Measurements from ENCODE around the gene SIPA1L2. TPM values are rescaled to one million over a fixed set of nuclear protein-coding genes. Genes with fewer than 3 reads are reported as not detected.
"Not testable (repeated sequence)": the region's sequence is repeated elsewhere in the genome, so short reads cannot be mapped to it uniquely, and the experiment has no call there.

The SIPA1L2 gene
- total RNA-seq, 4 donors from 2014 or later: 38.0 to 72.4 (median 44.6) TPM

- H3K4me1 ChIP-seq: peaks cover 0 to 53% (median 4%) of the 10 kb centered on the region in 4 donors
- no peak overlapping the region for H3K4me3 ChIP-seq
- TF ChIP-seq, protein P1, sequence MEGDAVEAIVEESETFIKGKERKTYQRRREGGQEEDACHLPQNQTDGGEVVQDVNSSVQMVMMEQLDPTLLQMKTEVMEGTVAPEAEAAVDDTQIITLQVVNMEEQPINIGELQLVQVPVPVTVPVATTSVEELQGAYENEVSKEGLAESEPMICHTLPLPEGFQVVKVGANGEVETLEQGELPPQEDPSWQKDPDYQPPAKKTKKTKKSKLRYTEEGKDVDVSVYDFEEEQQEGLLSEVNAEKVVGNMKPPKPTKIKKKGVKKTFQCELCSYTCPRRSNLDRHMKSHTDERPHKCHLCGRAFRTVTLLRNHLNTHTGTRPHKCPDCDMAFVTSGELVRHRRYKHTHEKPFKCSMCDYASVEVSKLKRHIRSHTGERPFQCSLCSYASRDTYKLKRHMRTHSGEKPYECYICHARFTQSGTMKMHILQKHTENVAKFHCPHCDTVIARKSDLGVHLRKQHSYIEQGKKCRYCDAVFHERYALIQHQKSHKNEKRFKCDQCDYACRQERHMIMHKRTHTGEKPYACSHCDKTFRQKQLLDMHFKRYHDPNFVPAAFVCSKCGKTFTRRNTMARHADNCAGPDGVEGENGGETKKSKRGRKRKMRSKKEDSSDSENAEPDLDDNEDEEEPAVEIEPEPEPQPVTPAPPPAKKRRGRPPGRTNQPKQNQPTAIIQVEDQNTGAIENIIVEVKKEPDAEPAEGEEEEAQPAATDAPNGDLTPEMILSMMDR (IDR thresholded peaks at IDR 0.05): no peak
- no peak for TF ChIP-seq POLR2A (IDR thresholded peaks at IDR 0.05)
- no peaks in the 10 kb centered on the region for H3K9me3 ChIP-seq
- H3K36me3 ChIP-seq: no peaks in the 10 kb centered on the region
- peak in 1 of 3 donors; percentile 74 for DNase-seq
- H3K27me3 ChIP-seq: no peaks in the 10 kb centered on the region
- H3K27ac ChIP-seq: peak overlapping the region in 3 of 4 donors; percentile 23 to 71 (median 39)
These were observed 9.5 kb downstream of the SIPA1L2 start for GRCh38 chr1:232620356-232620969.

DNA sequence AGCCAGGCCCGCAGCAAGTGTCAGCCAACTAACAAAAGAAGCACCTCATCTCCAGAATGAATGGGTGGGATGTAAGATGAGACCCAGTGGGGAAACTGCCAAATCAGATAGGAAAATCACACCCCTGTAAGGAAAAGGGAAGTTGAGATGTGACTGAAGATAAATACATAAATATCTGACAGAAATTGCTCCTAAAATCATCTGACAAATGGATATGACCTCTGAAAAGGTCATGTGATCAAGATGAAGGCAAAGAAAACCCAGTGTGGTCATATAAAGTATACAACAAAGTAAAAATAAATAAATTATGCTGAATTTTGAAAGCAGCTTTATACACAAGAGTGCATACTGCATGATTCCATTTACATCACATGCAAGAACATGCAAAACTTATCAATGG is 12.7 kb downstream of the SIPA1L2 start:
- Histone ChIP-seq H3K9me3 (no peaks in the 10 kb centered on the region), H3K27me3 (no peaks in the 10 kb centered on the region), H3K36me3 (no peaks in the 10 kb centered on the region), H3K27ac (no peak overlapping the region), H3K4me1 (peaks cover 0 to 37% (median 4%) of the 10 kb centered on the region in 4 donors), H3K4me3 (no peak overlapping the region)
- DNase-seq: no peak
- TF ChIP-seq POLR2A (IDR thresholded peaks at IDR 0.05): no peak
- TF ChIP-seq, protein P1 (IDR thresholded peaks at IDR 0.05): no peak

GRCh38 chr1:232615306-232615800 is 14.6 kb downstream of the SIPA1L2 start:
- Histone ChIP-seq H3K9me3 (no peaks in the 10 kb centered on the region), H3K4me1 (peaks cover 0 to 19% (median 2%) of the 10 kb centered on the region in 4 donors), H3K36me3 (no peaks in the 10 kb centered on the region), H3K27ac (no peak overlapping the region), H3K4me3 (no peak overlapping the region), H3K27me3 (no peaks in the 10 kb centered on the region)
- DNase-seq: no peak
- TF ChIP-seq, protein P1 (IDR thresholded peaks at IDR 0.05): no peak
- TF ChIP-seq POLR2A (IDR thresholded peaks at IDR 0.05): no peak

- H3K4me1 ChIP-seq: peaks cover 0 to 13% (median 0%) of the 10 kb centered on the region in 4 donors
- H3K9me3 ChIP-seq: no peaks in the 10 kb centered on the region
- DNase-seq: no peak
- H3K4me3 ChIP-seq: no peak overlapping the region
- H3K27me3 ChIP-seq: no peaks in the 10 kb centered on the region
- no peaks in the 10 kb centered on the region for H3K36me3 ChIP-seq
- no peak overlapping the region for H3K27ac ChIP-seq
- TF ChIP-seq, protein P1 (IDR thresholded peaks at IDR 0.05): no peak
- no peak for TF ChIP-seq POLR2A (IDR thresholded peaks at IDR 0.05)
These were observed 15.1 kb downstream of the SIPA1L2 start for GRCh38 chr1:232614811-232615210.

DNA sequence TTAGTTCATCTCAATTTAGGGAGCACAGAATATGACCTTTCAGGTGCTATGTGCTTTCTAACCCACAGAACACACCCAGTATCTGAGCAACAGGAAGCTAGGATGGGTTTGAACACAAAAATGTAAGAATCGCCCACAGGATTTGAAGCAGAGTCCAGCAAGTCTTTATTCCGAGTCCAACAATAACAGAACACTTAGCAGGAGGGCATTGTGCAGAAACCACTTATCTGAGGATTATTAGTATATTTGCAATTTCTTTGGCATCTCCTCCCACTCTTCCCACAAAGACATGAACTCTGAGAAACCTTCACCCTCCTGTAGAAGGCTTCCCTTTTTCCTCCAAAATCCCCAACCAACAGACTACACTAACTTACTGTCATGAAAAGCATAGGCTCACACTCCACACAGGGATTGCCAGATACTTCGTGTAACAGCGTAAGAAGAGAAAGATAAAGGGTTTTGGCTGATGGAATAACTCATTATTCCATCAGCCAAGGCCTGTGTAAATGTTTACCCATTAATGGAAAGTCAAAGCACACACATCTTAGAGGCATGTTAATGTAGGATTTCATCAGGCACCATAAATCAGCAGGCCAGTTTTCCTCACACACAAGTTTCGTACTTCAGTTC is 16.1 kb downstream of the SIPA1L2 start:
- Histone ChIP-seq H3K9me3 (no peaks in the 10 kb centered on the region), H3K4me3 (no peak overlapping the region), H3K27me3 (no peaks in the 10 kb centered on the region), H3K27ac (no peak overlapping the region), H3K4me1 (peaks cover 0 to 7% (median 0%) of the 10 kb centered on the region in 4 donors), H3K36me3 (no peaks in the 10 kb centered on the region)
- no peak for TF ChIP-seq POLR2A (IDR thresholded peaks at IDR 0.05)
- TF ChIP-seq, protein P1 (IDR thresholded peaks at IDR 0.05): no peak
- DNase-seq: no peak

DNA sequence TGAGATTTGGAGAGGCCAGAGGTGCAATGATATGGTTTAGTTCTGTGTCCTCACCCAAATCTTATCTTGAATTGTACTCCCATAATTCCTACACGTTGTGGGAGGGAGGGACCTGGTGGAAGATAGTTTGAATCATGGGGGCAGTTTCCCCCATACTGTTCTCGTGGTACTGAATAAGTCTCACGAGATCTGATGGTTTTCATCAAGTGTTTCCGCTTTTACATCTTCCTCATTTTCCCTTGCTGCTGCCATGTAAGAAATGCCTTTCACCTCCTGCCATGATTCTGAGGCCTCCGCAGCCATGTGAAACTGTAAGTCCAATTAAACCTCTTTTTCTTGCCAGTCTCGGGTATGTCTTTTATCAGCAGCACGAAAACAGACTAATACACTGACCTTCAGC is 17.1 kb downstream of the SIPA1L2 start:
- not testable (repeated sequence) for H3K36me3 ChIP-seq, DNase-seq, H3K9me3 ChIP-seq, H3K4me1 ChIP-seq, H3K4me3 ChIP-seq, H3K27ac ChIP-seq, H3K27me3 ChIP-seq

All from Peyer's patch (tissue), 4 donors.